ENCODE measurements around the gene GULP1. TPM values are rescaled to one million over a fixed set of nuclear protein-coding genes. Genes with fewer than 3 reads are reported as not detected.

The GULP1 gene
- total and polyA plus RNA-seq, 2 donors (not counting 1 experiment from before 2014, with no cell fraction given): 43.5 to 82.4 TPM

- peak; percentile 5 to 6 for DNase-seq (ENCODE audit: low read depth in 2 of 2)
- Histone ChIP-seq H3K27me3 (ENCODE audit: control insufficient read depth, insufficient read depth, low read length) (no peaks in the 10 kb centered on the region), H3K9ac (ENCODE audit: insufficient read depth, low read length) (no peak overlapping the region), H3K4me2 (ENCODE audit: extremely low read depth, insufficient read depth, low read length) (no peak overlapping the region), H3K36me3 (ENCODE audit: control insufficient read depth, insufficient read depth, low read length) (no peaks in the 10 kb centered on the region), H2AFZ (ENCODE audit: low read length) (no peak overlapping the region), H3K9me3 (ENCODE audit: control insufficient read depth, insufficient read depth, low read depth, low read length) (no peaks in the 10 kb centered on the region), H3K4me1 (ENCODE audit: control insufficient read depth, extremely low read depth, insufficient read depth, low read length) (no peaks in the 10 kb centered on the region), H3K79me2 (ENCODE audit: control insufficient read depth, insufficient read depth, low read length) (no peaks in the 10 kb centered on the region), H3K4me3 (replicated peaks in 1 of 4; ENCODE audit: control extremely low read depth in 1 of 4, insufficient read depth in 1 of 4, low read depth in 3 of 4, low read length in 4 of 4) (no peak overlapping the region), H4K20me1 (ENCODE audit: control insufficient read depth, extremely low read depth, insufficient read depth, low read length) (no peaks in the 10 kb centered on the region), H3K27ac (ENCODE audit: insufficient read depth, low read length) (no peak overlapping the region)
- TF ChIP-seq EZH2 (IDR thresholded peaks at IDR 0.05; ENCODE audit: low read length, missing control alignments) (no peak), CTCF (conservative IDR thresholded peaks at IDR 0.05 in 1 of 2, IDR thresholded peaks at IDR 0.05 in 1 of 2; ENCODE audit: low read depth in 1 of 2, low read length in 2 of 2) (no peak)
These were observed 280.0 kb downstream of the GULP1 start for GRCh38 chr2:188571543-188572303.

- TF ChIP-seq EZH2 (IDR thresholded peaks at IDR 0.05; ENCODE audit: low read length, missing control alignments) (no peak), CTCF (conservative IDR thresholded peaks at IDR 0.05 in 1 of 2, IDR thresholded peaks at IDR 0.05 in 1 of 2; ENCODE audit: low read depth in 1 of 2, low read length in 2 of 2) (no peak)
- H3K9ac ChIP-seq (ENCODE audit: insufficient read depth, low read length): no peak overlapping the region
- H4K20me1 ChIP-seq (ENCODE audit: control insufficient read depth, extremely low read depth, insufficient read depth, low read length): no peaks in the 10 kb centered on the region
- no peak overlapping the region for H3K4me2 ChIP-seq (ENCODE audit: extremely low read depth, insufficient read depth, low read length)
- H3K4me3 ChIP-seq (replicated peaks in 1 of 4; ENCODE audit: control extremely low read depth in 1 of 4, insufficient read depth in 1 of 4, low read depth in 3 of 4, low read length in 4 of 4): no peak overlapping the region
- DNase-seq (ENCODE audit: low read depth in 2 of 2): no peak
- no peaks in the 10 kb centered on the region for H3K79me2 ChIP-seq (ENCODE audit: control insufficient read depth, insufficient read depth, low read length)
- no peaks in the 10 kb centered on the region for H3K4me1 ChIP-seq (ENCODE audit: control insufficient read depth, extremely low read depth, insufficient read depth, low read length)
- no peaks in the 10 kb centered on the region for H3K36me3 ChIP-seq (ENCODE audit: control insufficient read depth, insufficient read depth, low read length)
- H2AFZ ChIP-seq (ENCODE audit: low read length): no peak overlapping the region
- H3K27ac ChIP-seq (ENCODE audit: insufficient read depth, low read length): no peak overlapping the region
- no peaks in the 10 kb centered on the region for H3K9me3 ChIP-seq (ENCODE audit: control insufficient read depth, insufficient read depth, low read depth, low read length)
- H3K27me3 ChIP-seq (ENCODE audit: control insufficient read depth, insufficient read depth, low read length): no peaks in the 10 kb centered on the region
These were observed 280.9 kb downstream of the GULP1 start for GRCh38 chr2:188572592-188572991.

DNA sequence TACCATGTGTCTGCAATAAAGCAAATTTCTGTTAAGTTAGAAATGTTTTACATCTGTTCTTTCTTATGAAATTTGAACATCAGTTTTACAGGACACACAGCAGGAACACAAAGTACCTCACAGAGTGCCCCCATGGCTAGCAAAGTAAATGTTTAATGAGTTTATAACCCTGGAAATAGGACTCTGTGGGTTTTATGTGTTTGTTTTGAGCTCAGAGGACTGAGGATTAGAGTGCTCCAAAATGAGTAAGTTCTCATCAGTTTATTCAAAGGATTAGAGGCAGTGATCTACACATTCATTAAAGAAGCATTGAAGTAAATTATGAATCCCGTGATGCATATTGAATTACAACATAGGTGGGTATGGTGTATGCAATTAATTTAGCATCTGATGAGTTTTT, 281.8 kb downstream of the GULP1 start:
- DNase-seq (ENCODE audit: low read depth in 2 of 2): peak in 1 of 2 donors; percentile 26
- H3K79me2 ChIP-seq (ENCODE audit: control insufficient read depth, insufficient read depth, low read length): no peaks in the 10 kb centered on the region
- no peaks in the 10 kb centered on the region for H3K9me3 ChIP-seq (ENCODE audit: control insufficient read depth, insufficient read depth, low read depth, low read length)
- H3K27me3 ChIP-seq (ENCODE audit: control insufficient read depth, insufficient read depth, low read length): no peaks in the 10 kb centered on the region
- H3K27ac ChIP-seq (ENCODE audit: insufficient read depth, low read length): no peak overlapping the region
- no peaks in the 10 kb centered on the region for H4K20me1 ChIP-seq (ENCODE audit: control insufficient read depth, extremely low read depth, insufficient read depth, low read length)
- no peaks in the 10 kb centered on the region for H3K36me3 ChIP-seq (ENCODE audit: control insufficient read depth, insufficient read depth, low read length)
- no peak overlapping the region for H3K4me3 ChIP-seq (replicated peaks in 1 of 4; ENCODE audit: control extremely low read depth in 1 of 4, insufficient read depth in 1 of 4, low read depth in 3 of 4, low read length in 4 of 4)
- no peak overlapping the region for H3K9ac ChIP-seq (ENCODE audit: insufficient read depth, low read length)
- H3K4me1 ChIP-seq (ENCODE audit: control insufficient read depth, extremely low read depth, insufficient read depth, low read length): no peaks in the 10 kb centered on the region
- TF ChIP-seq CTCF (conservative IDR thresholded peaks at IDR 0.05 in 1 of 2, IDR thresholded peaks at IDR 0.05 in 1 of 2; ENCODE audit: low read depth in 1 of 2, low read length in 2 of 2) (no peak), EZH2 (IDR thresholded peaks at IDR 0.05; ENCODE audit: low read length, missing control alignments) (no peak)
- H2AFZ ChIP-seq (ENCODE audit: low read length): no peak overlapping the region
- no peak overlapping the region for H3K4me2 ChIP-seq (ENCODE audit: extremely low read depth, insufficient read depth, low read length)
